HEK293 (cell line): ENCODE data around the gene ATP10A.

Experiments
- CTCF ChIP-seq: fragments of 450-650 bp; formaldehyde crosslinking; IDR thresholded peaks from 2 replicates; pipeline ENCODE4 v1.5.1; 2016; ENCODE audit warnings: missing biosample characterization, missing genetic modification characterization
- KLF9 ChIP-seq: fragments of 450-650 bp; formaldehyde crosslinking; IDR thresholded peaks from 2 replicates; pipeline ENCODE4 v1.5.1; 2016; ENCODE audit warnings: missing biosample characterization, missing genetic modification characterization, low read depth
- YY1 ChIP-seq: fragments of 450-650 bp; formaldehyde crosslinking; IDR thresholded peaks from 2 replicates; pipeline ENCODE4 v1.5.1; 2018; ENCODE audit warnings: missing biosample characterization, missing genetic modification characterization
- ZNF248 ChIP-seq: fragments of 450-650 bp; formaldehyde crosslinking; IDR thresholded peaks from 2 replicates; pipeline ENCODE4 v1.5.1; 2017; ENCODE audit warnings: missing biosample characterization, missing genetic modification characterization
- ZNF48 ChIP-seq: fragments of 450-650 bp; formaldehyde crosslinking; IDR thresholded peaks from 2 replicates; pipeline ENCODE4 v1.5.1; 2016; ENCODE audit warnings: missing biosample characterization, missing genetic modification characterization
- ZNF549 ChIP-seq: fragments of 450-650 bp; IDR thresholded peaks from 2 replicates; pipeline ENCODE4 v1.5.1; 2018; ENCODE audit warnings: missing biosample characterization, missing genetic modification characterization, mild to moderate bottlenecking, inconsistent platforms, moderate library complexity

DNA sequence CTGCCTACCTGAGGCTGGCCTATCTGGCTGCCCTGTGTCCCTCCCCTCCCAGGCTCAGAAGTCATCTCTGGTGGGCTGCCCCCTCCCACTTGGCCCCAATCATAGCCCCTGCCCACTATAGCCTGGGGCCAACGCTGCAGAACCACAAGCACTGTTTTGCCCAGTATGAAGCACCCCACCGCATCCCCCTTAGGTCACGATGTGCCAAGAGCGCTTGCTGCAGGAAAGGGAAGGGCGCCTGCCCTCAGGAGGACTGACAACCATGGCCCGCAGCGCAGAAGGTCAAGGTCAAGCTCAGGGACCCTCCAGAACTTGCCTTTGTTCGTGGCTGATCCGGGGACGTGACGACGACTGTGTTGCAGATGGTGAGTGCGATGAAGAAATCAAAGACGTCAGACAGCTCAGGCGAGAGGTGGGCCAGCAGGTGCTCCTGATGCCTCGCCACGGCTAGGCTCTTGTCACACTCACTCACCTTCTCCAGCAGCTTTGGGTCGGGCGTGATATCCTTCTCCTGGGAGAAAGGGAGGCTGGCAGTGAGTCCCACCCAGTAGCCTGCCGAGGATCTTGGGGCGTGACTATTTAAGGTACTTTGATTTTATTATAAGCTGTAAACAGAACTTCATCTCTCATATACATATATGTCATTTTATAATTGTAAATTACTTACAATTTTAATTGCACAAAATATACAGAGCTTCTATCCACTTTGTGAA lies 146.6 kb downstream of the ATP10A start:
- TF ChIP-seq ZNF248 (tag by site-specific recombination) (no peak), CTCF (tag by site-specific recombination) (no peak), ZNF549 (tag by site-specific recombination) (no peak), KLF9 (tag by site-specific recombination) (no peak), ZNF48 (tag by site-specific recombination) (no peak), YY1 (tag by site-specific recombination) (no peak)
